ENCODE results near the gene AGBL5.

The AGBL5 gene

DNA sequence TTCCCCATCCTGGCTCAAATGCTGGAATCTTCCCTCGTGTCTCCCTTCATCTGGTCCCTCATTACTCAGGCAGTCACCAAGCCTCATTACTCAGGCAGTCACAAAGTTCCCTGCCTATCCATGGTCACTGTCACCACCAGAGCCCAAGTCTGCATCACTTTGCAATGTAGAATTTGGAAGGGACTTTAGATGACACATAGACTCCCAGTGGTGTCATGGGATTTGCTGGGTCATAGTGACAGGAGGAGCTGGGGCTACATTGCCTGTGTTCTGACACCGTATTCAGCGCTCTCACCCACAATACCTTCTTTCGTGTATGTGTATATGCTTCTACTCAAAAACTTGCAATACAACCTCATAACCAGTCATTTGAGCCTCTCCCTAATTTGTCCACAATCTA lies 24.9 kb downstream of the AGBL5 start:
- no peak for DNase-seq (ENCODE audit: low read depth in 2 of 3, low spot score in 1 of 3)

- DNase-seq (ENCODE audit: low read depth in 2 of 3, low spot score in 1 of 3): no peak
Observed at GRCh38 chr2:27077231-27077630, 25.8 kb downstream of the AGBL5 start.

GRCh38 chr2:27078267-27079194 lies 27.1 kb downstream of the AGBL5 start, which contains the start of gene EMILIN1:
EMILIN1 (plus strand) TSS chr2:27078615; CDS start chr2:27079066, 451 bp downstream.
- DNase-seq (ENCODE audit: low read depth in 2 of 3, low spot score in 1 of 3): no peak

DNA sequence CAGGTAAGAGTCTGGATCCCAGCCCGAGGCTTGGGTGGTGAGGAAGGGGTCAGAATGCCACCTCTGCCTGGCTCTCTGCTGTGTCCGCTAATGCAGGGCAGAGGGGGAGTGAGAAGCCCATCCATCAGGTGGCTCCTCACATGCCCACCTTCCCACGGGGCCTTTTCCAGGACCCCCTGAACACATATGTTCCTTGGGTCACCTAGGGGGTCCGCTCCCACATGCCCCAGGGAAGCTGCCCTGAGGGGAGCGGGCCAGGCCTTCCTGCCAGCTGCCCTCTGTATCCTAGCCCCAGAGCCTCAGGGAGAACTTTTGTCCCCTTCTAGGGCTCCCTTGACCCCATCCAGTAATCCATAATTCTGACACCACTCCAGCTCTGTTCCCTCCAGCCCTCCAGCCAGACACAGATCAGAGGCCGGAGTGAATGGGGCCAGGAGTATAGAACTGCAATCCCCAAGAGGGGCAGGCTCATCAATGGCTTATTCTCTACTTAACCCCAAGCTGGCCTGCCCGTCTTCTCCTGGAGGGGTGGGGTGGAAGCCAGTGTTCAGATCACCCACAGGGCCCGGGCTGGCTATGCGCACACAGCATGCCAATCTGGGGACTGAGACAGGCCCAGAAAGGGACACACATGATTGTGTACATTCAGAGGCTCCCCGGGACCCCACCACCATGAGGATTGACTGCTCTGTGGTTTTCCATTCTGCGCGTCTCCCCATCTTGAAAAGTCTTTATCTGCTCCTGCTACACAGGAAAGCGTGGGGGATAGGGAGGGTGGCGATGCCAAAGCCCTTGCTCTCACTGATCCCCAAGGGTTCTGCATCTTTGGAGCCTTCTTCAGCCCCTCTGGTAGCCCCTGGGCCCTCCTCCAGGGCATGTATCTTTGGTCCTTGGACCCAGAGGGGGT lies 28.0 kb downstream of the AGBL5 start:
- no peak for DNase-seq (ENCODE audit: low read depth in 2 of 3, low spot score in 1 of 3)

- no peak for DNase-seq (ENCODE audit: low read depth in 2 of 3, low spot score in 1 of 3)
Observed at GRCh38 chr2:27080140-27080469, 28.6 kb downstream of the AGBL5 start.

- no peak for DNase-seq (ENCODE audit: low read depth in 2 of 3, low spot score in 1 of 3)
Observed at GRCh38 chr2:27080603-27080936, 29.1 kb downstream of the AGBL5 start.

DNA sequence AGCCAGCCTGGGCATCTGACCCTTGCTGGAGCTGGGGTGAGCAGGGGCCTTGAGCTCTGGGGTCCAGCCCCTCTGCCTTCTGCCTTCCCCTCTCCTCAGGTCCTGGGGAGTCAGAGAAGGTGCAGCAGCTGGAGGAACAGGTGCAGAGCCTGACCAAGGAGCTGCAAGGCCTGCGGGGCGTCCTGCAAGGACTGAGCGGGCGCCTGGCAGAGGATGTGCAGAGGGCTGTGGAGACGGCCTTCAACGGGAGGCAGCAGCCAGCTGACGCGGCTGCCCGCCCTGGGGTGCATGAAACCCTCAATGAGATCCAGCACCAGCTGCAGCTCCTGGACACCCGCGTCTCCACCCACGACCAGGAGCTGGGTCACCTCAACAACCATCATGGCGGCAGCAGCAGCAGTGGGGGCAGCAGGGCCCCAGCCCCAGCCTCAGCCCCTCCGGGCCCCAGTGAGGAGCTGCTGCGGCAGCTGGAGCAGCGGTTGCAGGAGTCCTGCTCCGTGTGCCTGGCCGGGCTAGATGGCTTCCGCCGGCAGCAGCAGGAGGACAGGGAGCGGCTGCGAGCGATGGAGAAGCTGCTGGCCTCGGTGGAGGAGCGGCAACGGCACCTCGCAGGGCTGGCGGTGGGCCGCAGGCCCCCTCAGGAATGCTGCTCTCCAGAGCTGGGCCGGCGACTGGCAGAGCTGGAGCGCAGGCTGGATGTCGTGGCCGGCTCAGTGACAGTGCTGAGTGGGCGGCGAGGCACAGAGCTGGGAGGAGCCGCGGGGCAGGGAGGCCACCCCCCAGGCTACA lies 30.7 kb downstream of the AGBL5 start:
- DNase-seq (ENCODE audit: low read depth in 2 of 3, low spot score in 1 of 3): no peak

DNA sequence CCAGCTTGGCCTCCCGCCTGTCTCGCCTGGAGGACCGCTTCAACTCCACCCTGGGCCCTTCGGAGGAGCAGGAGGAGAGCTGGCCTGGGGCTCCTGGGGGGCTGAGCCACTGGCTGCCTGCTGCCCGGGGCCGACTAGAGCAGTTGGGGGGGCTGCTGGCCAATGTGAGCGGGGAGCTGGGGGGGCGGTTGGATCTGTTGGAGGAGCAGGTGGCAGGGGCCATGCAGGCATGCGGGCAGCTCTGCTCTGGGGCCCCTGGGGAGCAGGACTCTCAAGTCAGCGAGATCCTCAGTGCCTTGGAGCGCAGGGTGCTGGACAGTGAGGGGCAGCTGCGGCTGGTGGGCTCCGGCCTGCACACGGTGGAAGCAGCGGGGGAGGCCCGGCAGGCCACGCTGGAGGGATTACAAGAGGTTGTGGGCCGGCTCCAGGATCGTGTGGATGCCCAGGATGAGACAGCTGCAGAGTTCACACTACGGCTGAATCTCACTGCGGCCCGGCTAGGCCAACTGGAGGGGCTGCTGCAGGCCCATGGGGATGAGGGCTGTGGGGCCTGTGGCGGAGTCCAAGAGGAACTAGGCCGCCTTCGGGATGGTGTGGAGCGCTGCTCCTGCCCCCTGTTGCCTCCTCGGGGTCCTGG lies 31.4 kb downstream of the AGBL5 start:
- DNase-seq (ENCODE audit: low read depth in 2 of 3, low spot score in 1 of 3): no peak

- DNase-seq (ENCODE audit: low read depth in 2 of 3, low spot score in 1 of 3): no peak
Observed at GRCh38 chr2:27083410-27084296, 32.2 kb downstream of the AGBL5 start.

- DNase-seq (ENCODE audit: low read depth in 2 of 3, low spot score in 1 of 3): no peak
Observed at GRCh38 chr2:27084297-27085061, 33.0 kb downstream of the AGBL5 start.

DNA sequence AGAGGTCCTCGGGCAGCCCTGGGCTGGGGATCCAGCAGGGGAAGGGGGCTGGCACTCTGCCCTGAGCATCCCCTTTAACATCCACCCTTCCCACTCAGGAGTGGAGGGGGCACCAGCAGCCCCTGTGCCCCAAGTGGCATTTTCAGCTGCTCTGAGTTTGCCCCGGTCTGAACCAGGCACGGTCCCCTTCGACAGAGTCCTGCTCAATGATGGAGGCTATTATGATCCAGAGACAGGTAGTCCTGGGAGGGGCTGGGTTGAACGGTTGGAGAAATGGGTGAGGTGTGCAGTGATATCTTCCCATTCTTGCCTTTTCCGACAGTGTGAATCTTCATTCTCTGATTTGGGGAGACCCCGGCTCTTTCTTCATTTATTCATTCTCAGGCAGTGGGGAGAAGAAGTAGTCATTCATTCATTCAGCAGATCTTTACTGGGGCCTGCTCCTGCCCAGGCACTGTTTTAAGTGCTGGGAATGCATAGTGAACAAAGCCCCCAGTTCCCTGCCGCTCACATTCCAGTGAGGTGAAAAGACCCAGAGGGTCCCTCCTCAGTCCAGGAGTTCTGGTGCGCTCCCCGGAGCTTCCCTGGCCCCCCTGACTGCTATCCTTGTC lies 33.7 kb downstream of the AGBL5 start:
- no peak for DNase-seq (ENCODE audit: low read depth in 2 of 3, low spot score in 1 of 3)

DNA sequence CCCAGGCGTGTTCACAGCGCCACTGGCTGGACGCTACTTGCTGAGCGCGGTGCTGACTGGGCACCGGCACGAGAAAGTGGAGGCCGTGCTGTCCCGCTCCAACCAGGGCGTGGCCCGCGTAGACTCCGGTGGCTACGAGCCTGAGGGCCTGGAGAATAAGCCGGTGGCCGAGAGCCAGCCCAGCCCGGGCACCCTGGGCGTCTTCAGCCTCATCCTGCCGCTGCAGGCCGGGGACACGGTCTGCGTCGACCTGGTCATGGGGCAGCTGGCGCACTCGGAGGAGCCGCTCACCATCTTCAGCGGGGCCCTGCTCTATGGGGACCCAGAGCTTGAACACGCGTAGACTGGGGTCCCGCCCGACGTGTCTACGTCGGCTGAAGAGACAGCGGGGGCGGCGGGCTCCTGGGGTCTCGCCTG lies 34.2 kb downstream of the AGBL5 start:
- peak in 1 of 3 donors; percentile 32 for DNase-seq (ENCODE audit: low read depth in 2 of 3, low spot score in 1 of 3)

- peak; percentile 96 to 97 (median 97) for DNase-seq (ENCODE audit: low read depth in 2 of 3, low spot score in 1 of 3)
Observed at GRCh38 chr2:27086090-27086723, 34.7 kb downstream of the AGBL5 start.

- DNase-seq (ENCODE audit: low read depth in 2 of 3, low spot score in 1 of 3): peak in 1 of 3 donors; percentile 20
Observed at GRCh38 chr2:27086724-27087593, 35.5 kb downstream of the AGBL5 start, which contains the start of gene KHK. KHK (plus strand) TSS chr2:27086772; CDS start chr2:27087260, 488 bp downstream.

DNA sequence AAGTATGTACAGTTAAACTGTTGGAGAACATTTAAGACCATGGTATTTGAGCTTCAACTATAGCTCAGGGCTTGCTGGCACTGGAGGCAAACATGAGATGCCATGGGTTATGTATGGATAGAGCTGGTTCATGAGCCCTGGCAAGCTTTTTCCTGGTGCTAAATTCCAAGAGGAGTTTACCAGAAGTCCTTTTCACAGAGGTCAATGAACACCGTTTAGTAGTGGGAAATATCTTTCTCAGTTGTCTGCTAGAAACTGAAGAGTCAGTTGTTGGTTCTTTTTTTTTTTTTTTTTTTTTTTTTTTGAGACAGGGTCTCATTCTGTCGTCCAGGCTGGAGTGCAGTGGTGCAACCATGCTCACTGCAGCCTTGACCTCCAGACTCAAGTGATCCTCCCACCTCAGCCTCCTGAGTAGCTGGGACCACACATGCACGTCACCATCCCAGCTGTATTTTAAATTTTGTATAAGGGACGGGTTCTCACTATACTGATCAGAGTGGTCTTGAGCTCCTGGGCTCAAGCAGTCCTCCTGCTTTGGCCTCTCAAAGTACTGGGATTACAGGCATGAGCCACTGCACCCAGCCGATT lies 36.4 kb downstream of the AGBL5 start:
- DNase-seq (ENCODE audit: low read depth in 2 of 3, low spot score in 1 of 3): no peak

DNA sequence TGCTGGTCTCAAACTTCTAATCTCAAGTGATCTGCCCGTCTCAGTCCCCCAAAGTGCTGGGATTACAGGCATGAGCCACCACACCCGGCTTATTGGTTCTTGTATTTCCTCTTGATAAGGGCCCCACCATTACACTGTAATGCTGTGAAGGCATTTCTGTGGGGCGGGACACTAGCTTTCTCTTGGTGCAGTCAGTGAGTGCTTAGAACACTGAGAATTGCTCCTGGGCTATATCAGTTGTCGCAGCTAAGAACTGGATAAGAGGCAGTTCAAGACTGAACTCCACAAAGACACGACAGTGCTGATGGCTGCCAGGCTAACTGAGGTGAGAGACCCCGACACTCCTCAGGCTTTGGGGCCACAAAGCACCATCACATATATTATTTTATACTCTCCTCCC lies 37.2 kb downstream of the AGBL5 start:
- DNase-seq (ENCODE audit: low read depth in 2 of 3, low spot score in 1 of 3): no peak
